Ovary (tissue), 9 donors: ENCODE results near the gene CRACR2A. TPM values are rescaled to one million over a fixed set of nuclear protein-coding genes. Genes with fewer than 3 reads are reported as not detected.

Source experiments
- DNase-seq, 5 donors: peaks; one replicate each; pipeline ENCODE4 v3.0.0-alpha.2; 2019 to 2020
- H3K27ac ChIP-seq, 2 donors: fragments of 200-600 bp; one replicate each; pipeline versions ENCODE4 v1.5.1 to v1.8.0; 2019 to 2022
- H3K27me3 ChIP-seq: fragments of 200-600 bp; one replicate; pipeline ENCODE4 v1.8.0; 2022
- H3K36me3 ChIP-seq: fragments of 200-600 bp; sonication (generic); one replicate; pipeline ENCODE4 v1.5.1; 2019
- H3K4me1 ChIP-seq: one replicate; pipeline ENCODE4 v1.8.1; 2013; ENCODE audit warnings: mild to moderate bottlenecking, moderate library complexity; ENCODE audit not compliant: insufficient read depth
- H3K4me3 ChIP-seq: fragments of 200-600 bp; sonication (generic); one replicate; pipeline ENCODE4 v1.5.1; 2017
- H3K9me3 ChIP-seq, 2 donors: fragments of 200-600 bp in 1 of 2; sonication (generic) in 1 of 2; one replicate each; pipeline versions ENCODE4 v1.5.1 to v1.8.1; 2013 to 2019; ENCODE audit warnings: mild to moderate bottlenecking in 1 of 2, moderate library complexity in 1 of 2
- CTCF ChIP-seq, 3 donors: fragments of 450-650 bp in 2 of 3; fragments of 200-600 bp in 1 of 3; IDR thresholded peaks; one replicate each; pipeline versions ENCODE4 v1.5.1 to v1.8.0; 2016 to 2022; ENCODE audit warnings: antibody characterized with exemption in 3 of 3, mild to moderate bottlenecking in 1 of 3
- EP300 ChIP-seq: sonication (generic); formaldehyde crosslinking; IDR thresholded peaks from one replicate; pipeline ENCODE4 v1.6.1; 2017; ENCODE audit warnings: antibody characterized with exemption
- POLR2A ChIP-seq: fragments of 450-650 bp; IDR thresholded peaks from one replicate; pipeline ENCODE4 v1.6.1; 2017; ENCODE audit warnings: antibody characterized with exemption, mild to moderate bottlenecking, moderate library complexity
- WGBS, 3 donors: extraction: QIAGEN DNeasy Blood & Tissue Kit in 1 of 3; methylation state at CpG; one replicate each; pipeline versions ENCODE4 v1.1.5 to v1.1.7; 2013 to 2017; 5-methylcytosine and 5-hydroxymethylcytosine counted together
- intact Hi-C, 4 donors: fragments of 100-400 bp; cut with DNase I; formaldehyde crosslinking; loops; one replicate each; pipeline versions ENCODE4 v1.11.0 to v1.15.1; 2022 to 2023
- polyA plus RNA-seq, 2 donors: library from polyadenylated mRNA; stranded (reverse); fragments of 200-250 nt in 1 of 2; fragments of 350-450 nt in 1 of 2; fragmentation: Illumina TruSeq in 1 of 2; extraction: RNeasy Lipid Tissue Mini Kit (QIAGEN cat#74804) in 1 of 2; gene quantifications; one replicate each; pipeline ENCODE4 v1.2.3, GENCODE V29; 2013 to 2014
- total RNA-seq, 7 donors: library from RNA; depleted of rRNA in 2 of 7; stranded (reverse); fragments of >200 nt in 2 of 7; fragmentation: NEBNext Ultra II Directional in 3 of 7; extraction: Animal tissue kit (Norgen Biotek cat#: 25700) in 3 of 7; gene quantifications; one replicate each; pipeline versions ENCODE4 v1.1.0 to v1.2.4, GENCODE V29; 2016 to 2023
- donor health status: DM: no; HTN: no; CAD: no; lungs with moderate emphysema.
- donor health status: DM: no; HTN: no; CAD: no.
- donor health status: Bipolar disorder and iron deficiency.
- donor health status: DM: yes; HTN: yes; CAD: no.
- donor health status: DM: no; HTN: no; CAD: no.
- donor health status: DM: yes; HTN: yes; CAD: no.

Gene CRACR2A
- total and polyA plus RNA-seq, 9 donors = 1.8 to 7.7 (median 4.4) TPM

- DNase-seq = no peak
- intact Hi-C loops = no loop called here
- 85 to 92% (median 92%) methylated on average over 6 of the region's 6 CpGs for WGBS, 3 donors
- no peaks in the 10 kb centered on the region for H3K9me3 ChIP-seq
- H3K4me1 ChIP-seq = peaks cover 3% of the 10 kb centered on the region
- H3K27ac ChIP-seq = no peak overlapping the region
- TF ChIP-seq POLR2A = no peak
- no peak for TF ChIP-seq EP300
- no peaks in the 10 kb centered on the region for H3K36me3 ChIP-seq
- no peak overlapping the region for H3K4me3 ChIP-seq
- H3K27me3 ChIP-seq = no peaks in the 10 kb centered on the region
Measured at GRCh38 chr12:3730111-3730510, 22.8 kb downstream of the CRACR2A start.

- Histone ChIP-seq H3K27me3 (no peaks in the 10 kb centered on the region), H3K4me3 (no peak overlapping the region), H3K4me1 (peaks cover 4% of the 10 kb centered on the region), H3K9me3 (no peaks in the 10 kb centered on the region), H3K27ac (no peak overlapping the region), H3K36me3 (no peaks in the 10 kb centered on the region)
- WGBS, 3 donors = 91 to 93% (median 92%) methylated on average over 6 of the region's 6 CpGs
- DNase-seq = no peak
- intact Hi-C loops = no loop called here
- TF ChIP-seq POLR2A = no peak
Measured at GRCh38 chr12:3728686-3729085, 24.2 kb downstream of the CRACR2A start.

- no peak for TF ChIP-seq POLR2A
- no peak for TF ChIP-seq CTCF (IDR thresholded peaks at IDR 0.05)
Measured at GRCh38 chr12:3727877-3728632, 24.9 kb downstream of the CRACR2A start.

GRCh38 chr12:3727354-3727753 lies 25.6 kb downstream of the CRACR2A start:
- 69 to 80% (median 76%) methylated on average over 8 of the region's 8 CpGs for WGBS, 3 donors
- no peak for TF ChIP-seq POLR2A

More at GRCh38 chr12:3727877-3728632, 24.9 kb downstream of the CRACR2A start:
- Histone ChIP-seq H3K27me3 (no peaks in the 10 kb centered on the region), H3K9me3 (no peaks in the 10 kb centered on the region), H3K27ac (no peak overlapping the region), H3K4me3 (no peak overlapping the region), H3K36me3 (no peaks in the 10 kb centered on the region), H3K4me1 (peaks cover 5% of the 10 kb centered on the region)
- WGBS, 3 donors = 23 to 48% (median 30%) methylated on average over 8 of the region's 8 CpGs
- DNase-seq = no peak
- intact Hi-C loops = no loop called here

GRCh38 chr12:3726456-3726855 lies 26.5 kb downstream of the CRACR2A start:
- WGBS, 3 donors = 84 to 87% (median 87%) methylated on average over 6 of the region's 6 CpGs
- no peaks in the 10 kb centered on the region for H3K27me3 ChIP-seq
- H3K36me3 ChIP-seq = no peaks in the 10 kb centered on the region
- H3K9me3 ChIP-seq = no peaks in the 10 kb centered on the region
- intact Hi-C loops = no loop called here
- H3K4me3 ChIP-seq = no peak overlapping the region
- peaks cover 5% of the 10 kb centered on the region for H3K4me1 ChIP-seq
- no peak for DNase-seq
- no peak overlapping the region for H3K27ac ChIP-seq
- TF ChIP-seq EP300 (no peak), POLR2A (no peak), CTCF (IDR thresholded peaks at IDR 0.05) (no peak)

More at GRCh38 chr12:3727354-3727753, 25.6 kb downstream of the CRACR2A start:
- no peaks in the 10 kb centered on the region for H3K27me3 ChIP-seq
- no peak overlapping the region for H3K27ac ChIP-seq
- H3K4me3 ChIP-seq = no peak overlapping the region
- no peaks in the 10 kb centered on the region for H3K36me3 ChIP-seq
- peaks cover 5% of the 10 kb centered on the region for H3K4me1 ChIP-seq
- H3K9me3 ChIP-seq = no peaks in the 10 kb centered on the region
- DNase-seq = no peak
- intact Hi-C loops = no loop called here

- intact Hi-C loops = no loop called here
- Histone ChIP-seq H3K4me3 (no peak overlapping the region), H3K9me3 (no peaks in the 10 kb centered on the region), H3K27ac (no peak overlapping the region), H3K36me3 (no peaks in the 10 kb centered on the region), H3K27me3 (no peaks in the 10 kb centered on the region), H3K4me1 (peaks cover 5% of the 10 kb centered on the region)
- no peak for DNase-seq
- 48 to 63% (median 62%) methylated on average over 6 of the region's 6 CpGs for WGBS, 3 donors
- TF ChIP-seq CTCF (IDR thresholded peaks at IDR 0.05) = no peak
- no peak for TF ChIP-seq EP300
- no peak for TF ChIP-seq POLR2A
Measured at GRCh38 chr12:3725388-3726115, 27.4 kb downstream of the CRACR2A start.
